ENCODE results near the gene SPI1. TPM values are rescaled to one million over a fixed set of nuclear protein-coding genes. Genes with fewer than 3 reads are reported as not detected.

SPI1 gene
- total and polyA plus RNA-seq, 2 donors (not counting 1 experiment from before 2014, with no cell fraction given): 98.3 to 119 TPM

DNA sequence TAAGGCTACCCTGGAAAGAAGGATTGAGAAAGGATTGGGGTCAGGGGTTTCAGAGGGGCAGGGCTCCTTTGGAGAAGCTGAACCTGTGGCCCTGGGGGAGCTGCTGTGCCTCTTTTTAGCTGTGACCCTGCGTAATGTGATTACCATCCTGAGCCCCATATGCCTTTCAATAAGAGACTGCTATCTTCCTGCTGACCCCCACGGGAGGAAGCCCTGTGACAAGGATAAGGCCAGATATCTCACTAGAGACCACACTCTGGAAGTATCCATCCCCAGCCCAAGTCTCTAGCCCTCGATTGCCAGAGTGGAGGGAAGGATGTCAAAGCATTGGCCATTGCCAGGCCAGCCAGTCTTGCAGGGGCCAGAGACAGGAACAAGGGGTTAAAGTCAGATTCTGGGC lies 25.2 kb upstream of the SPI1 start:
- H3K27ac Mint-ChIP-seq: peak overlapping the region; percentile 71
- Histone ChIP-seq H3K4me1 (ENCODE audit: control insufficient read depth in 2 of 2, insufficient read depth in 2 of 2, low read length in 2 of 2) (peaks cover 39 to 45% of the 10 kb centered on the region in 2 donors), H3K27me3 (replicated peaks in 1 of 4; ENCODE audit: control extremely low read depth in 1 of 4, control insufficient read depth in 3 of 4, insufficient read depth in 4 of 4, low read length in 3 of 4) (no peaks in the 10 kb centered on the region), H3K79me2 (ENCODE audit: control insufficient read depth, insufficient read depth, low read length) (no peaks in the 10 kb centered on the region), H3K27ac (ENCODE audit: low read length in 2 of 2) (peak overlapping the region in 1 of 2 donors; percentile 6), H3K4me3 (ENCODE audit: control extremely low read depth in 1 of 5, extremely low read depth in 1 of 5, insufficient read depth in 1 of 5, low read depth in 2 of 5, low read length in 4 of 5) (no peak overlapping the region), H4K20me1 (ENCODE audit: control insufficient read depth, insufficient read depth, low read length, poor library complexity, severe bottlenecking) (no peaks in the 10 kb centered on the region), H3K4me2 (replicated peaks; ENCODE audit: low read depth, low read length, poor library complexity, severe bottlenecking) (no peak overlapping the region), H3K9ac (ENCODE audit: low read length) (no peak overlapping the region), H3K9me3 (ENCODE audit: control extremely low read depth in 1 of 3, control insufficient read depth in 2 of 3, insufficient read depth in 1 of 3, low read length in 2 of 3) (no peaks in the 10 kb centered on the region), H2AFZ (ENCODE audit: insufficient read depth, low read depth, low read length, poor library complexity, severe bottlenecking) (no peak overlapping the region), H3K36me3 (replicated peaks in 1 of 2; ENCODE audit: control extremely low read depth in 1 of 2, control insufficient read depth in 1 of 2, extremely low read depth in 1 of 2, insufficient read depth in 2 of 2, low read length in 1 of 2) (no peaks in the 10 kb centered on the region)
- CTCF ChIA-PET: interaction anchor here (1.0 to 19.1 kb wide), 4 partner anchors 8 to 109 kb away, joined by 4 to 345 read pairs (median 7); no protein-coding TSS in a partner anchor
- H3K4me1 Mint-ChIP-seq: peaks cover 40% of the 10 kb centered on the region
- H3K9me3 Mint-ChIP-seq (ENCODE audit: insufficient read depth): no peaks in the 10 kb centered on the region
- intact Hi-C loops (cut with micrococcal nuclease): loop anchor here (10.0 kb wide), 1 partner anchor 451 kb away; no protein-coding TSS in a partner anchor
- H3K27me3 Mint-ChIP-seq: no peaks in the 10 kb centered on the region
- DNase-seq (no peak), ATAC-seq (ENCODE audit: low read depth) (no peak)
- POLR2A ChIA-PET: interaction anchor here (0.5 to 3.6 kb wide), 3 partner anchors 9 to 189 kb away, joined by 3 to 15 read pairs (median 3); partner anchors contain the start of genes DDB2 and SPI1
- TF ChIP-seq EZH2 (IDR thresholded peaks at IDR 0.05; ENCODE audit: borderline replicate concordance, insufficient read depth, low read depth, low read length, poor library complexity, severe bottlenecking): no peak
- TF ChIP-seq, protein P1, sequence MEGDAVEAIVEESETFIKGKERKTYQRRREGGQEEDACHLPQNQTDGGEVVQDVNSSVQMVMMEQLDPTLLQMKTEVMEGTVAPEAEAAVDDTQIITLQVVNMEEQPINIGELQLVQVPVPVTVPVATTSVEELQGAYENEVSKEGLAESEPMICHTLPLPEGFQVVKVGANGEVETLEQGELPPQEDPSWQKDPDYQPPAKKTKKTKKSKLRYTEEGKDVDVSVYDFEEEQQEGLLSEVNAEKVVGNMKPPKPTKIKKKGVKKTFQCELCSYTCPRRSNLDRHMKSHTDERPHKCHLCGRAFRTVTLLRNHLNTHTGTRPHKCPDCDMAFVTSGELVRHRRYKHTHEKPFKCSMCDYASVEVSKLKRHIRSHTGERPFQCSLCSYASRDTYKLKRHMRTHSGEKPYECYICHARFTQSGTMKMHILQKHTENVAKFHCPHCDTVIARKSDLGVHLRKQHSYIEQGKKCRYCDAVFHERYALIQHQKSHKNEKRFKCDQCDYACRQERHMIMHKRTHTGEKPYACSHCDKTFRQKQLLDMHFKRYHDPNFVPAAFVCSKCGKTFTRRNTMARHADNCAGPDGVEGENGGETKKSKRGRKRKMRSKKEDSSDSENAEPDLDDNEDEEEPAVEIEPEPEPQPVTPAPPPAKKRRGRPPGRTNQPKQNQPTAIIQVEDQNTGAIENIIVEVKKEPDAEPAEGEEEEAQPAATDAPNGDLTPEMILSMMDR (IDR thresholded peaks at IDR 0.05): no peak
- no CpG with 5 or more reads among the region's 3 CpGs for WGBS (ENCODE audit: insufficient coverage)
- H3K4me3 Mint-ChIP-seq: no peak overlapping the region

DNA sequence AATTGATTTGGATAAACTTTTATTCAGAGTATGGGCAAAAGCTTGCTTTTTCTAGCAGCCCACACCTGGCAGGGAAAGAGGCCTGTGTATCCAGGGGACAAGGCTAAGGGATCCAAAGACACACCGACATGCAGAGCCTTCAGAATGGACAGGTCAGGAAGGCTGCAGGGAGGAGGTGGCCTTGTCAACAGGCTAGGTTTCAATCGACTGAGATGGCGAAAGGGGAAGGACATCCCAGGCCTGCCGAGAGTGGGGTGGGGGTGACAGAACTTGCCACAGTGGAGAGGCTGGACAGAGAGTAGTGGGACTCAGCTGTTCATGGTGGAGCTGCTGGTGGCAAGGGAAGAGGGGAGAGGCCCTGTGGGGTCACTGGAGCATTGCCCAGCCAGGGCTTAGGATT lies 24.8 kb upstream of the SPI1 start:
- Mint-ChIP-seq H3K4me1 (peaks cover 44% of the 10 kb centered on the region), H3K27ac (peak overlapping the region; percentile 71), H3K4me3 (no peak overlapping the region), H3K9me3 (ENCODE audit: insufficient read depth) (no peaks in the 10 kb centered on the region), H3K27me3 (no peaks in the 10 kb centered on the region)
- ATAC-seq (ENCODE audit: low read depth): no peak
- no peak overlapping the region for H2AFZ ChIP-seq (ENCODE audit: insufficient read depth, low read depth, low read length, poor library complexity, severe bottlenecking)
- WGBS (ENCODE audit: insufficient coverage): 76% methylated on average over 4 of the region's 4 CpGs
- TF ChIP-seq EZH2 (IDR thresholded peaks at IDR 0.05; ENCODE audit: borderline replicate concordance, insufficient read depth, low read depth, low read length, poor library complexity, severe bottlenecking): no peak
- TF ChIP-seq, protein P1 (IDR thresholded peaks at IDR 0.05): no peak
- ChIA-PET POLR2A (interaction anchor here (0.9 to 3.6 kb wide), 2 partner anchors 9 to 25 kb away, joined by 3 to 15 read pairs; partner anchors contain the start of gene SPI1), CTCF (interaction anchor here (1.6 to 19.1 kb wide), 4 partner anchors 9 to 31 kb away, joined by 5 to 345 read pairs (median 7); partner anchors contain the start of gene SPI1)
- intact Hi-C loops (cut with micrococcal nuclease): loop anchor here (10.0 kb wide), 1 partner anchor 452 kb away; no protein-coding TSS in a partner anchor
- no peaks in the 10 kb centered on the region for H4K20me1 ChIP-seq (ENCODE audit: control insufficient read depth, insufficient read depth, low read length, poor library complexity, severe bottlenecking)
- H3K9me3 ChIP-seq (ENCODE audit: control extremely low read depth in 1 of 3, control insufficient read depth in 2 of 3, insufficient read depth in 1 of 3, low read length in 2 of 3): no peaks in the 10 kb centered on the region
- no peak for DNase-seq
- H3K4me1 ChIP-seq (ENCODE audit: control insufficient read depth in 2 of 2, insufficient read depth in 2 of 2, low read length in 2 of 2): peaks cover 43 to 49% of the 10 kb centered on the region in 2 donors
- no peak overlapping the region for H3K4me3 ChIP-seq (ENCODE audit: control extremely low read depth in 1 of 5, extremely low read depth in 1 of 5, insufficient read depth in 1 of 5, low read depth in 2 of 5, low read length in 4 of 5)
- H3K4me2 ChIP-seq (replicated peaks; ENCODE audit: low read depth, low read length, poor library complexity, severe bottlenecking): no peak overlapping the region
- H3K79me2 ChIP-seq (ENCODE audit: control insufficient read depth, insufficient read depth, low read length): peaks cover 1% of the 10 kb centered on the region
- no peak overlapping the region for H3K27ac ChIP-seq (ENCODE audit: low read length in 2 of 2)
- H3K9ac ChIP-seq (ENCODE audit: low read length): no peak overlapping the region
- H3K27me3 ChIP-seq (replicated peaks in 1 of 4; ENCODE audit: control extremely low read depth in 1 of 4, control insufficient read depth in 3 of 4, insufficient read depth in 4 of 4, low read length in 3 of 4): no peaks in the 10 kb centered on the region
- no peaks in the 10 kb centered on the region for H3K36me3 ChIP-seq (replicated peaks in 1 of 2; ENCODE audit: control extremely low read depth in 1 of 2, control insufficient read depth in 1 of 2, extremely low read depth in 1 of 2, insufficient read depth in 2 of 2, low read length in 1 of 2)

Data from B cell (primary cell).